Measurements from ENCODE around the gene EIF4B.

EIF4B gene

DNA sequence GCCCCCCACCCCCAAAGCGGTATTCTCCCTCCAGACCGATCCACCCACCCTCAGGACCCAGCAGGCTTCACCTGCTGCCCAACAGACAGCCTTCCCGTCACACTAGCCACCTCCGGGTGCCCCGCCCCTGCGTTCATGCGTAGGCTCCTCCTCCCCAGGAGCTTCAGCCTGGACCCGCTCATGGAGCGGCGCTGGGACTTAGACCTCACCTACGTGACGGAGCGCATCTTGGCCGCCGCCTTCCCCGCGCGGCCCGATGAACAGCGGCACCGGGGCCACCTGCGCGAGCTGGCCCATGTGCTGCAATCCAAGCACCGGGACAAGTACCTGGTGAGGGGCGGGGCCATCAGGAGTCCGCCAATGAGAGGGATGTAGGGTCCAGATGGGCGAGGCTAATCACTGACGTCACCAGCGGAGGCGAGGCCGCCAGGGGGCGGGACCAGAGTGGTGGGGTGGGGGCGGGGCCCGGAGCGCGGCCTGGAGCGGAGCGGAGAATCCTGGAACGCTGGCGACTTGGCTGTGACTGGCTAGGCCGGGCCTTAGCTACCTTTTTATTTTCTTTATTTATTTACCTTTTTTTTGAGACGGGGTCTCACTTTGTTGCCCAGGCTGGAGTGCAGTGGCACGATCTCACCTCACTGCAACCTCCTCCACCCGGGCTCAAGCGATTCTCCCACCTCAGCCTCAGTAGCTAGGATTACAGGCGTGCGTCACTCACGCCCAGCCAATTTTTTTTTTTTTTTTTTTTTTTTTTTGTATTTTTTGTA, 48.0 kb downstream of the EIF4B start:
- peak overlapping the region; percentile 65 for H3K4me3 ChIP-seq (ENCODE audit: low read length)
- TF ChIP-seq ZNF274 (IDR thresholded peaks at IDR 0.05; ENCODE audit: low read depth, low read length), result no peak

DNA sequence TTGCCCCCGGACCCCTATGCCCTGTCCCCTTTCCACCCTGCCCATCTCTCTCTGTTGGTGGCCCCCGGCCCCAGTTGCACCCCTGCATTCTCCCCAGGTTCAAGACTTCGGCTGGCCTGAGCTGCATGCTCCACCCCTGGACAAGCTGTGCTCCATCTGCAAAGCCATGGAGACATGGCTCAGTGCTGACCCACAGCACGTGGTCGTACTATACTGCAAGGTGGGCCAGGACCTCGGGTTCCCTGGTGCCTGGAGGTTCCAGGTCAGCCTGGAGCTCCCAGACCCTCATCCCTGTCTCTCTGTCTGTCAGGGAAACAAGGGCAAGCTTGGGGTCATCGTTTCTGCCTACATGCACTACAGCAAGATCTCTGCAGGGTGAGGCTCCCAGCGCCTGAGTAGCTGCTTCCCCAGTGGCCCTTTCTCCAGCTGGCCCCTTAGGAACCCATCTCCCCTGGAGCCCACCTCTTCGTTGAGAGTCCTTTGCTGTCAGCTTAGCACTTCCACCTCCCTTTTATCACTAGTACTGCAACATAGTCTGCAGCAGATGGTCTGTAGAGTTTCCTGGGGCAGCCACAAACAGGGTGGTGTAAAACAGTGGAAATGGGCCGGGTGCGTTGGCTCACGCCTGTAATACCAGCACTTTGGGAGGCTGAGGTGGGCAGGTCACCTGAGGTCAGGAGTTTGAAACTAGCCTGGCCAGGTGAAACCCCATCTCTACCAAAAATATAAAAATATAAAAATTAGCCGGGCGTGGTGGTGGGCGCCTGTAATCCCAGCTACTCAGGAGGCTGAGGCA, 49.4 kb downstream of the EIF4B start:
- H3K4me3 ChIP-seq (ENCODE audit: low read length), result no peak overlapping the region
- TF ChIP-seq ZNF274 (IDR thresholded peaks at IDR 0.05; ENCODE audit: low read depth, low read length), result no peak

DNA sequence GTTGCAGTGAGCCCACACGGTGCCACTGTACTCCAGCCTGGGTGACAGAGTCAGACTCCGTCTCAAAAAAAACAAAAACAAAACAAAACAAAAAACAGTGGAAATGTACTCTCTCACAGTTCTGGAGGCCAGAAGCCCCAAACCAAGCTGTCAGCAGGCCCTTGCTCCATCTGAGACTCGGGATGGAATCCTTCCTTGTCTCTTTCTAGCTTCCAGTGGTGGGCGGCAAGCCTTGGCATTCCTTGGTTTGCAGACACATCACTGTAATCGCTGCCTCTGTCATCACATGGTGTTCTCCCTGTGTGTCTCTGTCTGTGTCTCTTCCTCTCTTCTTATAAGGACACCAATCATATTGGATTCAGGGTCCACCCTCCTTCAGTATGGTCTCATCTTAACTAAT, 50.0 kb downstream of the EIF4B start:
- no peak for TF ChIP-seq ZNF274 (IDR thresholded peaks at IDR 0.05; ENCODE audit: low read depth, low read length)
- H3K4me3 ChIP-seq (ENCODE audit: low read length), result no peak overlapping the region

DNA sequence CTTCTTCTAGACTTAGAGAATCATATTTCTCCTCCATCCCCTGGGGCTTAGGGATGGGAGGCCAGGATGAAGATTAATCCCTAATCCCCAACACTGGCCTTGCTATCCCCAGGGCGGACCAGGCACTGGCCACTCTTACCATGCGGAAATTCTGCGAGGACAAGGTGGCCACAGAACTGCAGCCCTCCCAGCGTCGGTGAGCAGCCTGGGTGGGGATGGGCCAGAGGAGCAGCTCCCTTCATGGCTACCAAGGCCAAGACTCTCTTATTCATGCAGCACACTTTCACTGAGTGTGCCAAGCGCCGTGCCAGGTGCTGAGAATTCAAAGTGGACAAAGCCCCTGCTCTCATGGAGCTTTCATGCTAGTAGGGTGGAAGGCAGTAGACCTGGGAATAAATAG, 50.6 kb downstream of the EIF4B start:
- TF ChIP-seq ZNF274 (IDR thresholded peaks at IDR 0.05; ENCODE audit: low read depth, low read length), result no peak
- H3K4me3 ChIP-seq (ENCODE audit: low read length), result no peak overlapping the region

DNA sequence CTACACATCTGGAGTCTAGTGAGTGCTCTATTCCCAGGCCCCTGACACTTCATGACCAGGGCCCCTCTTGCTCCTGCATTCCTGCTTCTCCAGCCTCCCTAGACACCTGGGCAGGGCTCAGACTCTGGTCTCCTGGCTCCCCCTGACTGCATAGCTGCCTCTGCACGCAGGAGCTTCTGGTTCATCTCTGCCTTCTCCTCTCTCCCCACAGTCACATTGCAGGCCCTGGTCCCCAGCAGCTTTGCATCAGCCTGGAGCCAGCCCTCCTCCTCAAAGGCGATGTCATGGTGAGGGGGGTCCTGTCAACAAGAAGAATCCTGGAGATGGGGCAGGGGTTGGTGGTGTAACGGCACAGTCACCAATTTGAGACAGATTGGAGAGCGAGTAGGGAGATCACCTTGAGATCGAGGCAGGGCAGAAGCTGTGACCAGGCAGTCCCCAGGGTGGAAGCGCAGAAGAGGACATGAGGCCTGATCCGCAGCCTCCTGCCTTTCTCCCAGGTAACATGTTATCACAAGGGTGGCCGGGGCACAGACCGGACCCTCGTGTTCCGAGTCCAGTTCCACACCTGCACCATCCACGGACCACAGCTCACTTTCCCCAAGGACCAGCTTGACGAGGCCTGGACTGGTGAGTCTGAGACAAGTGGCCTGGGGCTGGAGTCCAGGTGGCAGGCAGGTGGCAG, 51.7 kb downstream of the EIF4B start:
- TF ChIP-seq ZNF274 (IDR thresholded peaks at IDR 0.05; ENCODE audit: low read depth, low read length), result no peak
- no peak overlapping the region for H3K4me3 ChIP-seq (ENCODE audit: low read length)

DNA sequence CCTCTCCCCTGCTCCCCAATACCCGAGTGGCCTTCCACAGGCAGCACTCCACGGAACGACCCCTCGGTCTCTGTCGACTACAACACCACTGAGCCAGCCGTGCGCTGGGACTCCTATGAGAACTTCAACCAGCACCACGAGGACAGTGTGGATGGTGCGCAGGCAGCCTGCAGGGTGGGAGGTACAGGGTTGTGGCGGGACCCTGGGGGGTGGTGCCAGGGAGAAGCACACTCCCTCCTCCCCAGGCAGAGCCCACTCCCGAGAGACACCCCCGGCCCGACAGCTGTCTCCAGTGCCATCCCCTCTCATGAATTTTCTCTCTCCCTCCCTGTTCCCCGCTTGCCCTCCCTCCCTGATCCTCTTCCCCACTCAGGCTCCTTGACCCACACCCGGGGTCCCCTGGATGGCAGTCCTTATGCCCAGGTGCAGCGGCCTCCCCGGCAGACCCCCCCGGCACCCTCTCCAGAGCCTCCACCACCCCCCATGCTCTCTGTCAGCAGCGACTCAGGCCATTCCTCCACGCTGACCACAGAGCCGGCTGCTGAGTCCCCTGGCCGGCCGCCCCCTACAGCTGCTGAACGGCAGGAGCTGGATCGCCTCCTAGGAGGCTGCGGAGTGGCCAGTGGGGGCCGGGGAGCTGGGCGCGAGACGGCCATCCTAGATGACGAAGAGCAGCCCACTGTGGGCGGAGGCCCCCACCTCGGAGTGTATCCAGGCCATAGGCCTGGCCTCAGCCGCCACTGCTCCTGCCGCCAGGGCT, 52.6 kb downstream of the EIF4B start:
- TF ChIP-seq ZNF274 (IDR thresholded peaks at IDR 0.05; ENCODE audit: low read depth, low read length), result no peak
- no peak overlapping the region for H3K4me3 ChIP-seq (ENCODE audit: low read length)

DNA sequence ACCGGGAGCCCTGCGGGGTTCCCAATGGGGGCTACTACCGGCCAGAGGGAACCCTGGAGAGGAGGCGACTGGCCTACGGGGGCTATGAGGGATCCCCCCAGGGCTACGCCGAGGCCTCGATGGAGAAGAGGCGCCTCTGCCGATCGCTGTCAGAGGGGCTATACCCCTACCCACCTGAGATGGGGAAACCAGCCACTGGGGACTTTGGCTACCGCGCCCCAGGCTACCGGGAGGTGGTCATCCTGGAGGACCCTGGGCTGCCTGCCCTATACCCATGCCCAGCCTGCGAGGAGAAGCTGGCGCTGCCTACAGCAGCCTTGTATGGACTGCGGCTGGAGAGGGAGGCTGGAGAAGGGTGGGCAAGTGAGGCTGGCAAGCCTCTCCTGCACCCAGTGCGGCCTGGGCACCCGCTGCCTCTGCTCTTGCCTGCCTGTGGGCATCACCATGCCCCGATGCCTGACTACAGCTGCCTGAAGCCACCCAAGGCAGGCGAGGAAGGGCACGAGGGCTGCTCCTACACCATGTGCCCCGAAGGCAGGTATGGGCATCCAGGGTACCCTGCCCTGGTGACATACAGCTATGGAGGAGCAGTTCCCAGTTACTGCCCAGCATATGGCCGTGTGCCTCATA, 53.3 kb downstream of the EIF4B start:
- TF ChIP-seq ZNF274 (IDR thresholded peaks at IDR 0.05; ENCODE audit: low read depth, low read length), result no peak
- no peak overlapping the region for H3K4me3 ChIP-seq (ENCODE audit: low read length)

DNA sequence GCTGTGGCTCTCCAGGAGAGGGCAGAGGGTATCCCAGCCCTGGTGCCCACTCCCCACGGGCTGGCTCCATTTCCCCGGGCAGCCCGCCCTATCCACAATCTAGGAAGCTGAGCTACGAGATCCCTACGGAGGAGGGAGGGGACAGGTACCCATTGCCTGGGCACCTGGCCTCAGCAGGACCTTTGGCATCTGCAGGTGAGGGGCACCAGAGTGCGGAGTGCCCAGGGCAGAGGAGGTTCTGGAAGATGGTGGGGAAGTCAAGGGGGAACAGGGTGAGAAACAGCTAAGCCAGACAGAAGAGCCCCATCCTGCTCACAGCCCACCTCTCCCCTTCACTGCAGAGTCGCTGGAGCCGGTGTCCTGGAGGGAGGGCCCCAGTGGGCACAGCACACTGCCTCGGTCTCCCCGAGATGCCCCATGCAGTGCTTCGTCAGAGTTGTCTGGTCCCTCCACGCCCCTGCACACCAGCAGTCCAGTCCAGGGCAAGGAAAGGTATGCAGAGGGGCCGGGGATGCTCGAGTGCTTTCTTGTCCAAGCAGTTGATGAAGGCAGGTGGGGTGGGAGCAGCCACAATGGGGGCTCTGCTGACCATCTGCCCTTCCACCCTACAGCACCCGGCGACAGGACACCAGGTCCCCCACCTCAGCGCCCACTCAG, 53.9 kb downstream of the EIF4B start:
- H3K4me3 ChIP-seq (ENCODE audit: low read length), result no peak overlapping the region
- no peak for TF ChIP-seq ZNF274 (IDR thresholded peaks at IDR 0.05; ENCODE audit: low read depth, low read length)

DNA sequence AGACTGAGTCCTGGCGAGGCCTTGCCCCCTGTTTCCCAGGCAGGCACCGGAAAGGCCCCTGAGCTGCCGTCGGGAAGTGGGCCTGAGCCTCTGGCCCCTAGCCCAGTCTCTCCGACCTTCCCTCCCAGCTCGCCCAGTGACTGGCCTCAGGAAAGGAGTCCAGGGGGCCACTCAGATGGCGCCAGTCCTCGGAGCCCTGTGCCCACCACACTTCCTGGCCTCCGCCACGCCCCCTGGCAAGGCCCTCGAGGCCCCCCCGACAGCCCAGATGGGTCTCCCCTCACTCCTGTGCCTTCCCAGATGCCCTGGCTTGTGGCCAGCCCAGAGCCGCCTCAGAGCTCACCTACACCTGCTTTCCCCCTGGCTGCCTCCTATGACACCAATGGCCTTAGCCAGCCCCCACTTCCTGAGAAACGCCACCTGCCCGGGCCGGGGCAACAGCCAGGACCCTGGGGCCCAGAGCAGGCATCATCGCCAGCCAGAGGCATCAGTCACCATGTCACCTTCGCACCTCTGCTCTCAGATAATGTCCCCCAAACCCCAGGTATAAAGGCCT, 54.5 kb downstream of the EIF4B start:
- H3K4me3 ChIP-seq (ENCODE audit: low read length), result no peak overlapping the region
- TF ChIP-seq ZNF274 (IDR thresholded peaks at IDR 0.05; ENCODE audit: low read depth, low read length), result no peak

DNA sequence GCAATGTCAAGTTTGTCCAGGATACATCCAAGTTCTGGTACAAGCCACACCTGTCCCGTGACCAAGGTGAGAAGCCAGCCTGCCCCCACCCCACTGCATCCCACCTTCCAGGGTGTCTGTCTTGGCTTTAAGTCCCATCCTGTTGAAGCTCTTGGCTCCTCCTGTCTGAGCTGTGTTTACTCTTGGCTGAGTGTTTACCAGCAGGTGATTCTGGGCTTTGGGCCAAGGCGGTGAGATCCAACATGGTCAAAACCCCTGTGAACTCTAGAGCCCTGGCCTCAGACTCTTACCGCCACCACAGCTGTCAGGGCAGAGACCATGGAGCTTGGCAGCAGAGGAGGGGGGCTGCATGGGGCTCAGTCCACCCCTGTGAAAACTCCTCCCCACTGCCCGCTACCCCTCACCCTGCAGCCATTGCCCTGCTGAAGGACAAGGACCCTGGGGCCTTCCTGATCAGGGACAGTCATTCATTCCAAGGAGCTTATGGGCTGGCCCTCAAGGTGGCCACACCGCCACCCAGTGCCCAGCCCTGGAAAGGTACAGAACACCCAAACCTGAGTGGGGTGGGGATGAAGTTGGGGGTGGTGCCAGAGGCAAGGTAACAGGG, 55.3 kb downstream of the EIF4B start:
- H3K4me3 ChIP-seq (ENCODE audit: low read length), result no peak overlapping the region
- TF ChIP-seq ZNF274 (IDR thresholded peaks at IDR 0.05; ENCODE audit: low read depth, low read length), result no peak

DNA sequence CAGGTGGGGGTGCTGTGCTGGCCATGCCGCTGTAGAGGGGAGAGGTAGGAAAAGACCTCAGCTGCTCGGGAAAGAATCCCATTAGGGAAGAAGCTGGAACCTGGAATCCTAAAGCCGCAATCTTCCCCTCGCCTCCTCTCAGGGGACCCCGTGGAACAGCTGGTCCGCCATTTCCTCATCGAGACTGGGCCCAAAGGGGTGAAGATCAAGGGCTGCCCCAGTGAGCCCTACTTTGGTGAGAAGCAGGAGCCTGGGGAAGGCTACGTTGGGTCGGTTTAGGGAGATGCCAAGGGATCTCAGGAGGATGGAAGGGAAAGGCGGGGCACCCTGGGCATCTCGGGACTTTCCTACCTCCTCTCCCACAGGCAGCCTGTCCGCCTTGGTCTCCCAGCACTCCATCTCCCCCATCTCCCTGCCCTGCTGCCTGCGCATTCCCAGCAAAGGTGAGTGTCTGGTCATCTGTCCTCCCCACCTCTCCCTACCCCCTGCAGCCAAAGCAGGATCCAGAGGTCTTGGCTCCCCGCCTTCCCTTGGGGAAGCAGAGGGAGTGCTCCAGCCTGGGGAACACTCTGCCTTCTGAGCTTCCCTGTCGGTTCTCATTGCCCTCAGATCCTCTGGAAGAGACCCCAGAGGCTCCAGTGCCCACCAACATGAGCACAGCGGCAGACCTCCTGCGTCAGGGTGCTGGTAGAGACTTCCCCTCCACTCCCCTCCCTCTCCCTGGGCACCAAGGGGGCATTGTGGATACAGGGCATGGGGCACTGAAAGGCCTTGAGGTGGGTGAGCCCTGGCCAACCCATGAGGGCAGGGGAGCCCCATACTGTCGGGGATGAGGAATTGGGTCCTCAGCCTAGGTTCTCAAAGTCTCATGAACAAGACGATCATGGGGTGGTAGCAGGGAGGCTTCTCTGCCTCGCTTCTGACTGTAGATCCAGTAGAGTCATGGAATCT, 56.0 kb downstream of the EIF4B start:
- TF ChIP-seq ZNF274 (IDR thresholded peaks at IDR 0.05; ENCODE audit: low read depth, low read length), result no peak

More for the DNA sequence above, 56.0 kb downstream of the EIF4B start:
- no peak overlapping the region for H3K4me3 ChIP-seq (ENCODE audit: low read length)

Data from GM08714 (cell line).